Mesenchymal stem cell (in vitro differentiated cells and primary cell): Measurements from ENCODE around the gene LRP1B.
A peak's percentile ranks its signal among the peaks of the same experiment; 100 is the strongest.
"Not testable (repeated sequence)": the region's sequence is repeated elsewhere in the genome, so short reads cannot be mapped to it uniquely, and the experiment has no call there.

Experiments used
- DNase-seq: peaks from one replicate; pipeline ENCODE4 v3.0.0-alpha.2; 2013
- H2AFZ ChIP-seq: one replicate; pipeline ENCODE4 v1.6.1; 2013; ENCODE audit warnings: low read depth, mild to moderate bottlenecking, control low read depth, inconsistent platforms, low read length, moderate library complexity
- H2AK5ac ChIP-seq: 2 replicates; pipeline ENCODE4 v1.6.1; 2013; ENCODE audit warnings: low read length, moderate library complexity, mild to moderate bottlenecking, inconsistent platforms; ENCODE audit not compliant: severe bottlenecking
- H2BK120ac ChIP-seq: one replicate; pipeline ENCODE4 v1.6.1; 2013; ENCODE audit warnings: low read depth, mild to moderate bottlenecking, inconsistent platforms, low read length, moderate library complexity
- H2BK12ac ChIP-seq, 2 experiments: one replicate each; pipeline ENCODE4 v1.6.1; 2013; ENCODE audit warnings: inconsistent platforms in 2 of 2, low read length in 2 of 2, mild to moderate bottlenecking in 2 of 2, moderate library complexity in 2 of 2, control low read depth in 1 of 2
- H2BK15ac ChIP-seq: one replicate; pipeline ENCODE4 v1.6.1; 2013; ENCODE audit warnings: mild to moderate bottlenecking, low read depth, inconsistent platforms; ENCODE audit not compliant: poor library complexity, severe bottlenecking
- H2BK5ac ChIP-seq: 2 replicates; pipeline ENCODE4 v1.6.1; 2013; ENCODE audit warnings: low read depth, mild to moderate bottlenecking, low read length, control low read depth, inconsistent platforms; ENCODE audit not compliant: poor library complexity, severe bottlenecking
- H3K14ac ChIP-seq, 2 experiments: one replicate each; pipeline ENCODE4 v1.6.1; 2013; ENCODE audit warnings: inconsistent platforms in 2 of 2, low read length in 2 of 2, control low read depth in 1 of 2, mild to moderate bottlenecking in 1 of 2, moderate library complexity in 1 of 2
- H3K18ac ChIP-seq, 2 experiments: one replicate each; pipeline ENCODE4 v1.6.1; 2013; ENCODE audit warnings: inconsistent platforms in 2 of 2, low read length in 2 of 2, control low read depth in 1 of 2, low read depth in 1 of 2, mild to moderate bottlenecking in 1 of 2
- H3K23ac ChIP-seq, 2 experiments: one replicate each; pipeline ENCODE4 v1.6.1; 2013; ENCODE audit warnings: inconsistent platforms in 2 of 2, low read length in 2 of 2, mild to moderate bottlenecking in 2 of 2, moderate library complexity in 2 of 2, control low read depth in 1 of 2
- H3K27ac ChIP-seq: 2 replicates; pipeline ENCODE4 v1.5.1; 2013; ENCODE audit warnings: mild to moderate bottlenecking, moderate library complexity, low read length, control low read depth, inconsistent platforms; ENCODE audit not compliant: poor library complexity, severe bottlenecking
- H3K27me3 ChIP-seq, 2 experiments: 2 replicates each; pipeline versions ENCODE4 v1.6.1 to v1.7.0; 2013; ENCODE audit warnings: low read length in 2 of 2, mild to moderate bottlenecking in 2 of 2, moderate library complexity in 2 of 2, control low read depth in 1 of 2, inconsistent platforms in 1 of 2; ENCODE audit not compliant: control insufficient read depth in 1 of 2, insufficient read depth in 1 of 2
- H3K36me3 ChIP-seq, 2 experiments: 2 replicates each; pipeline versions ENCODE4 v1.6.1 to v1.7.0; 2013; ENCODE audit warnings: low read length in 2 of 2, control low read depth in 1 of 2, inconsistent platforms in 1 of 2, low read depth in 1 of 2, mild to moderate bottlenecking in 1 of 2; ENCODE audit not compliant: insufficient read depth in 2 of 2, control insufficient read depth in 1 of 2
- H3K4ac ChIP-seq, 2 experiments: one replicate each; pipeline ENCODE4 v1.6.1; 2013; ENCODE audit warnings: inconsistent platforms in 2 of 2, low read length in 2 of 2, mild to moderate bottlenecking in 2 of 2, moderate library complexity in 2 of 2, control low read depth in 1 of 2, low read depth in 1 of 2
- H3K4me1 ChIP-seq: 2 replicates; pipeline ENCODE4 v1.6.1; 2013; ENCODE audit warnings: low read depth, low read length, control low read depth; ENCODE audit not compliant: control insufficient read depth, insufficient read depth
- H3K4me2 ChIP-seq: 2 replicates; pipeline ENCODE4 v1.6.1; 2013; ENCODE audit warnings: low read length, mild to moderate bottlenecking, inconsistent platforms; ENCODE audit not compliant: poor library complexity, severe bottlenecking
- H3K4me3 ChIP-seq, 2 experiments: 2 replicates each; pipeline versions ENCODE4 v1.5.1 to v1.7.0; 2013; ENCODE audit warnings: low read length in 2 of 2, mild to moderate bottlenecking in 2 of 2, control low read depth in 1 of 2, low read depth in 1 of 2; ENCODE audit not compliant: insufficient read depth in 1 of 2
- H3K79me1 ChIP-seq: replicated peaks from 2 replicates; pipeline ENCODE4 v1.6.1; 2013; ENCODE audit warnings: mild to moderate bottlenecking, control low read depth, low read length, inconsistent platforms; ENCODE audit not compliant: poor library complexity, severe bottlenecking
- H3K9ac ChIP-seq: 2 replicates; pipeline ENCODE4 v1.7.0; 2013; ENCODE audit warnings: mild to moderate bottlenecking, low read length, moderate library complexity
- H3K9me3 ChIP-seq: 2 replicates; pipeline ENCODE4 v1.7.0; 2013; ENCODE audit warnings: mild to moderate bottlenecking, low read length; ENCODE audit not compliant: control insufficient read depth
- H4K8ac ChIP-seq: one replicate; pipeline ENCODE4 v1.6.1; 2013; ENCODE audit warnings: inconsistent platforms, mild to moderate bottlenecking, low read length, moderate library complexity
- H4K91ac ChIP-seq: one replicate; pipeline ENCODE4 v1.6.1; 2013; ENCODE audit warnings: mild to moderate bottlenecking, low read length, inconsistent platforms
- WGBS: methylation state at CpG from one replicate; pipeline ENCODE4 v1.1.7; 2013; ENCODE audit warnings: mixed read lengths; 5-methylcytosine and 5-hydroxymethylcytosine counted together

Gene LRP1B

GRCh38 chr2:141186413-141187074 lies 944.3 kb downstream of the LRP1B start:
- no peak overlapping the region for H2AK5ac ChIP-seq
- no peak overlapping the region for H4K8ac ChIP-seq
- no peak overlapping the region for H3K18ac ChIP-seq
- no peak overlapping the region for H2BK12ac ChIP-seq
- no peak overlapping the region for H2AFZ ChIP-seq
- H3K9me3 ChIP-seq = no peaks in the 10 kb centered on the region
- H3K23ac ChIP-seq = no peak overlapping the region
- no peak overlapping the region for H3K27ac ChIP-seq
- H4K91ac ChIP-seq = no peak overlapping the region
- no peak overlapping the region for H3K14ac ChIP-seq
- no peak overlapping the region for H3K4ac ChIP-seq
- H3K9ac ChIP-seq = no peak overlapping the region
- no peaks in the 10 kb centered on the region for H3K4me1 ChIP-seq
- H2BK120ac ChIP-seq = no peak overlapping the region
- H3K27me3 ChIP-seq = no peaks in the 10 kb centered on the region
- H3K79me1 ChIP-seq = no peaks in the 10 kb centered on the region
- no peak overlapping the region for H3K4me3 ChIP-seq
- no peaks in the 10 kb centered on the region for H3K36me3 ChIP-seq
- no peak overlapping the region for H2BK5ac ChIP-seq
- H2BK15ac ChIP-seq = no peak overlapping the region
- H3K4me2 ChIP-seq = no peak overlapping the region
- no peak for DNase-seq
- no CpG with 5 or more reads among the region's 1 CpG for WGBS

- no peak overlapping the region for H2BK15ac ChIP-seq
- no peak overlapping the region for H3K18ac ChIP-seq
- H2BK5ac ChIP-seq = no peak overlapping the region
- no peaks in the 10 kb centered on the region for H3K4me1 ChIP-seq
- no peak overlapping the region for H2BK120ac ChIP-seq
- no peak overlapping the region for H4K8ac ChIP-seq
- H3K9me3 ChIP-seq = no peaks in the 10 kb centered on the region
- no peaks in the 10 kb centered on the region for H3K79me1 ChIP-seq
- H3K23ac ChIP-seq = no peak overlapping the region
- H3K14ac ChIP-seq = no peak overlapping the region
- H2BK12ac ChIP-seq = no peak overlapping the region
- H2AK5ac ChIP-seq = no peak overlapping the region
- WGBS = no CpG with 5 or more reads among the region's 1 CpG
- H3K9ac ChIP-seq = no peak overlapping the region
- H3K27me3 ChIP-seq = no peaks in the 10 kb centered on the region
- H4K91ac ChIP-seq = no peak overlapping the region
- H3K4ac ChIP-seq = no peak overlapping the region
- no peak overlapping the region for H2AFZ ChIP-seq
- no peak for DNase-seq
- no peak overlapping the region for H3K4me2 ChIP-seq
- no peak overlapping the region for H3K4me3 ChIP-seq
- H3K36me3 ChIP-seq = no peaks in the 10 kb centered on the region
- no peak overlapping the region for H3K27ac ChIP-seq
Observed at GRCh38 chr2:141182246-141182645, 948.6 kb downstream of the LRP1B start.

DNA sequence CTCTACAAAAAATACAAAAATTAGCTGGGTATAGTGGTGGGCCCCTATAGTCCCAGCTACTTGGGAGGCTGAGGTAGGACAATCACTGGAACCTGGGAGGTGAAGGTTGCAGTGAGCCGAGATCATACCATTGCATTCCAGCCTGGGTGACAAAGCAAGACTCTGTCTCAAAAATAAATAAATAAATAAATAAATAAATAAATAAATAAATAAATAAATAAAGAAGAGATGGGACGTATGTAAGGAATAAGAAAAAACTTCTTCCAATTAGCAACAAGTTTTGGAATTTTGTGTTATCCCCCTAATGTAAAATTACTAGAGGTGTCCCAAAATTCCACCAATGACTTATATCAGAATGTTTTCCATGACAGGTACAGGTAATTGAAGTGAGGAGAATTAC lies 961.7 kb downstream of the LRP1B start:
- H3K27ac ChIP-seq, H3K9ac ChIP-seq, DNase-seq: not testable (repeated sequence)

DNA sequence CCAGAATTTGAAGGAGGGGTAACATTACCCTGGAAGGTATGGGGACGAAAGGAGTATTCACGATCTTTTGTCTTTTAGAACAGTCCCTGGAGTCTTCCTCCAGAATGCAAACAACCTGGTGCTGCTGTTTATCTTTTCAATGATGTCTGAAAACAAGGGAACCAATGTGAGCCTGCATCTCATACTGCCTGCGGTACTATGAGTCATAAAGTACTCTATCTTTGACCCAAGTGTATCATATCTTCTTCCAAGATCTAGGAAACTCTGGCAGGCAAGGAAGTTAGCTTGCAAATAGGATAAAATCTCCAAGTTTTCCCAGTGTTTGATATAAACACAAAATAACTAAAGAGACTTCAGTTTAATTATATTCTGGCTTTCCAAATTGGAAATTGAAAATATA lies 968.5 kb downstream of the LRP1B start:
- no peak overlapping the region for H2BK15ac ChIP-seq
- no peak overlapping the region for H4K8ac ChIP-seq
- no peak overlapping the region for H3K14ac ChIP-seq
- H2AK5ac ChIP-seq = no peak overlapping the region
- no peaks in the 10 kb centered on the region for H3K4me1 ChIP-seq
- H3K4me3 ChIP-seq = no peak overlapping the region
- no peak overlapping the region for H2AFZ ChIP-seq
- H3K36me3 ChIP-seq = no peaks in the 10 kb centered on the region
- no peaks in the 10 kb centered on the region for H3K9me3 ChIP-seq
- no peak overlapping the region for H3K4ac ChIP-seq
- H3K27me3 ChIP-seq = no peaks in the 10 kb centered on the region
- no peak overlapping the region for H3K23ac ChIP-seq
- H4K91ac ChIP-seq = no peak overlapping the region
- no peak overlapping the region for H3K27ac ChIP-seq
- peak; percentile 11 for DNase-seq
- no peak overlapping the region for H2BK120ac ChIP-seq
- H3K18ac ChIP-seq = no peak overlapping the region
- WGBS = 29% methylated on average over 2 of the region's 3 CpGs
- no peak overlapping the region for H2BK12ac ChIP-seq
- no peaks in the 10 kb centered on the region for H3K79me1 ChIP-seq
- no peak overlapping the region for H3K4me2 ChIP-seq
- no peak overlapping the region for H2BK5ac ChIP-seq
- no peak overlapping the region for H3K9ac ChIP-seq

More for the DNA sequence above, 961.7 kb downstream of the LRP1B start:
- H3K4me1 ChIP-seq, H2AFZ ChIP-seq, H4K91ac ChIP-seq, H4K8ac ChIP-seq, H2BK15ac ChIP-seq, H3K23ac ChIP-seq, H3K4me2 ChIP-seq, H3K9me3 ChIP-seq, H3K4me3 ChIP-seq, H3K18ac ChIP-seq, H2BK120ac ChIP-seq, H2BK5ac ChIP-seq, H3K4ac ChIP-seq, H3K14ac ChIP-seq, H2AK5ac ChIP-seq, H2BK12ac ChIP-seq, H3K36me3 ChIP-seq, H3K27me3 ChIP-seq, H3K79me1 ChIP-seq: not testable (repeated sequence)
- no CpG with 5 or more reads among the region's 2 CpGs for WGBS
